Activated T-helper 1 cell treated with anti-CD3 and anti-CD28 coated beads, Interleukin-12 subunit alpha, Interleukin-12 subunit beta, Interleukin-2, Interleukin-4 antibody, amounts not matched to agents 30 ng/mL and 10 ng/mL and 1 ng/mL, durations not matched to agents 14 hours and 24 hours and 36 hours (primary cell): ENCODE results near the gene DMBT1. TPM values are rescaled to one million over a fixed set of nuclear protein-coding genes. Genes with fewer than 3 reads are reported as not detected.
"Not testable (repeated sequence)": the region's sequence is repeated elsewhere in the genome, so short reads cannot be mapped to it uniquely, and the experiment has no call there.

Experiments
- DNase-seq: peaks from one replicate; pipeline ENCODE4 v3.0.0; 2021; ENCODE audit warnings: low spot score
- H3K27ac Mint-ChIP-seq: one replicate; pipeline ENCODE4 v1.8.0; 2021; ENCODE audit warnings: mild to moderate bottlenecking, mixed read lengths
- H3K27me3 Mint-ChIP-seq: one replicate; pipeline ENCODE4 v1.8.0; 2022; ENCODE audit warnings: mild to moderate bottlenecking, moderate library complexity, mixed read lengths; ENCODE audit not compliant: insufficient read depth
- H3K36me3 Mint-ChIP-seq: one replicate; pipeline ENCODE4 v1.8.0; 2021; ENCODE audit warnings: low read depth, mixed read lengths
- H3K4me1 Mint-ChIP-seq: one replicate; pipeline ENCODE4 v1.8.0; 2021; ENCODE audit warnings: low read depth, mixed read lengths
- H3K4me3 Mint-ChIP-seq: one replicate; pipeline ENCODE4 v1.8.0; 2021; ENCODE audit warnings: mild to moderate bottlenecking, moderate library complexity, mixed read lengths
- H3K9me3 Mint-ChIP-seq: one replicate; pipeline ENCODE4 v1.8.0; 2021; ENCODE audit warnings: mixed read lengths
- intact Hi-C: fragments of 100-400 bp; cut with micrococcal nuclease; formaldehyde crosslinking; loops from one replicate; pipeline ENCODE4 v1.15.1; 2024
- total RNA-seq: library from RNA; stranded (reverse); gene quantifications from 2 replicates; pipeline ENCODE4 v1.2.3, GENCODE V29; 2022

The DMBT1 gene
- total RNA-seq, 1 donor from 2014 or later = not detected

GRCh38 chr10:122620961-122621360, 60.4 kb downstream of the DMBT1 start:
- H3K36me3 Mint-ChIP-seq, H3K27me3 Mint-ChIP-seq, DNase-seq, H3K27ac Mint-ChIP-seq, H3K4me3 Mint-ChIP-seq, H3K9me3 Mint-ChIP-seq, intact Hi-C loops, H3K4me1 Mint-ChIP-seq: not testable (repeated sequence)

- no peak for DNase-seq
- H3K27me3 Mint-ChIP-seq = no peaks in the 10 kb centered on the region
- no peak overlapping the region for H3K4me3 Mint-ChIP-seq
- no peaks in the 10 kb centered on the region for H3K4me1 Mint-ChIP-seq
- no peaks in the 10 kb centered on the region for H3K9me3 Mint-ChIP-seq
- no peak overlapping the region for H3K27ac Mint-ChIP-seq
- H3K36me3 Mint-ChIP-seq = no peaks in the 10 kb centered on the region
- intact Hi-C loops = no loop called here
Measured at GRCh38 chr10:122624546-122624945, 64.0 kb downstream of the DMBT1 start.

GRCh38 chr10:122630526-122630925, 70.0 kb downstream of the DMBT1 start:
- Mint-ChIP-seq H3K4me3 (no peak overlapping the region), H3K27ac (no peak overlapping the region), H3K4me1 (no peaks in the 10 kb centered on the region), H3K9me3 (no peaks in the 10 kb centered on the region), H3K36me3 (no peaks in the 10 kb centered on the region), H3K27me3 (peaks cover 2% of the 10 kb centered on the region)
- intact Hi-C loops = no loop called here
- no peak for DNase-seq

GRCh38 chr10:122632031-122632430, 71.5 kb downstream of the DMBT1 start:
- Mint-ChIP-seq H3K4me1 (no peaks in the 10 kb centered on the region), H3K4me3 (no peak overlapping the region), H3K9me3 (no peaks in the 10 kb centered on the region), H3K27ac (no peak overlapping the region), H3K36me3 (no peaks in the 10 kb centered on the region), H3K27me3 (peaks cover 2% of the 10 kb centered on the region)
- intact Hi-C loops = no loop called here
- no peak for DNase-seq

DNA sequence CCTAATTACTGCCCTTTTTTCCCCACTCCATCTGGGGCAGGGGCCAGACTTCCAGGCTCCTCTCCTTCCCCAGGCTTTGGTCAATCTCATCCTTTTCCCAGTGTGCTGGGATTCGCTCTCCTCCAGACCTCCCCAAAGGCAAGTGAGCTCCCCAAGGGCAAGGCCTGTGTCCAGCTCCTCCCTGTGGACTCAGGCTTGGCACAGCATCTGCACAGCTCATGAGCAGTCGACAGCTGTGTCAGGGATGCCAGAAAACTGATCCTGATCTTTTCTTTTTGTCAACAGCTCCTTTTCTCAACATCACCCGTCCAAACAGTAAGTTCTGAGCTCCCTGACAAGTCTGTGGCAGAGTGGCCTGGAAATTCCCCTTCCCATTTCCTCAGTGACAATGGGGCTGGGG, 72.0 kb downstream of the DMBT1 start:
- Mint-ChIP-seq H3K4me1 (no peaks in the 10 kb centered on the region), H3K4me3 (no peak overlapping the region), H3K27ac (no peak overlapping the region), H3K9me3 (no peaks in the 10 kb centered on the region), H3K36me3 (no peaks in the 10 kb centered on the region), H3K27me3 (peaks cover 2% of the 10 kb centered on the region)
- DNase-seq = no peak
- intact Hi-C loops = no loop called here

- no peak overlapping the region for H3K4me3 Mint-ChIP-seq
- intact Hi-C loops = no loop called here
- no peaks in the 10 kb centered on the region for H3K4me1 Mint-ChIP-seq
- no peak for DNase-seq
- H3K27me3 Mint-ChIP-seq = peaks cover 2% of the 10 kb centered on the region
- no peaks in the 10 kb centered on the region for H3K36me3 Mint-ChIP-seq
- no peaks in the 10 kb centered on the region for H3K9me3 Mint-ChIP-seq
- H3K27ac Mint-ChIP-seq = no peak overlapping the region
Measured at GRCh38 chr10:122636953-122637352, 76.4 kb downstream of the DMBT1 start.

DNA sequence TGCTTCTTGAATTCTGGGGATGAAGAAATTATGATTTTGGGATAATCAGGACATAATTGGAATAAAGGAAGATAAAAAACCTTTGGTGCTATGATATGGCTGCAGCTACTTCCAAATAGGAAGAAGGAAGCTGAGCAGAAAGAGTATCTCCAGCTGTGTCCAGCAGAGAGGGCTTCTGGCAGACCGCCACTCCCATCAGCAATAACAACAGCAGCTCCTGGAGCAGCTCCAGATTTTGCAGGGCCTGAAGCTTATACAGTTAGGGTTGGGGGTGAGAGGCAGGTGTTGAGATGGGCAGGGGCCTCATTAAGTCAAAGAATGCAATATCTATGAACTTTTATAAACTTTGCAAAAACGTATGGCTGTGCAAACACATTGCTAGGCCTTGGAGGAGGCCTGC, 76.8 kb downstream of the DMBT1 start:
- Mint-ChIP-seq H3K36me3 (no peaks in the 10 kb centered on the region), H3K27me3 (peaks cover 3% of the 10 kb centered on the region), H3K4me3 (no peak overlapping the region), H3K4me1 (no peaks in the 10 kb centered on the region), H3K9me3 (no peaks in the 10 kb centered on the region), H3K27ac (no peak overlapping the region)
- intact Hi-C loops = no loop called here
- DNase-seq = no peak

- Mint-ChIP-seq H3K27me3 (peaks cover 4% of the 10 kb centered on the region), H3K36me3 (no peaks in the 10 kb centered on the region), H3K9me3 (no peaks in the 10 kb centered on the region), H3K4me3 (no peak overlapping the region), H3K27ac (no peak overlapping the region), H3K4me1 (no peaks in the 10 kb centered on the region)
- intact Hi-C loops = no loop called here
- no peak for DNase-seq
Measured at GRCh38 chr10:122638106-122638505, 77.6 kb downstream of the DMBT1 start.

- Mint-ChIP-seq H3K4me1 (no peaks in the 10 kb centered on the region), H3K36me3 (no peaks in the 10 kb centered on the region), H3K27ac (no peak overlapping the region), H3K9me3 (no peaks in the 10 kb centered on the region), H3K4me3 (no peak overlapping the region), H3K27me3 (peaks cover 2% of the 10 kb centered on the region)
- intact Hi-C loops = no loop called here
- DNase-seq = no peak
Measured at GRCh38 chr10:122639801-122640200, 79.2 kb downstream of the DMBT1 start.

GRCh38 chr10:122640921-122641320, 80.4 kb downstream of the DMBT1 start:
- H3K9me3 Mint-ChIP-seq = no peaks in the 10 kb centered on the region
- no peaks in the 10 kb centered on the region for H3K4me1 Mint-ChIP-seq
- intact Hi-C loops = no loop called here
- no peaks in the 10 kb centered on the region for H3K36me3 Mint-ChIP-seq
- peaks cover 2% of the 10 kb centered on the region for H3K27me3 Mint-ChIP-seq
- no peak overlapping the region for H3K27ac Mint-ChIP-seq
- H3K4me3 Mint-ChIP-seq = no peak overlapping the region
- DNase-seq = no peak

DNA sequence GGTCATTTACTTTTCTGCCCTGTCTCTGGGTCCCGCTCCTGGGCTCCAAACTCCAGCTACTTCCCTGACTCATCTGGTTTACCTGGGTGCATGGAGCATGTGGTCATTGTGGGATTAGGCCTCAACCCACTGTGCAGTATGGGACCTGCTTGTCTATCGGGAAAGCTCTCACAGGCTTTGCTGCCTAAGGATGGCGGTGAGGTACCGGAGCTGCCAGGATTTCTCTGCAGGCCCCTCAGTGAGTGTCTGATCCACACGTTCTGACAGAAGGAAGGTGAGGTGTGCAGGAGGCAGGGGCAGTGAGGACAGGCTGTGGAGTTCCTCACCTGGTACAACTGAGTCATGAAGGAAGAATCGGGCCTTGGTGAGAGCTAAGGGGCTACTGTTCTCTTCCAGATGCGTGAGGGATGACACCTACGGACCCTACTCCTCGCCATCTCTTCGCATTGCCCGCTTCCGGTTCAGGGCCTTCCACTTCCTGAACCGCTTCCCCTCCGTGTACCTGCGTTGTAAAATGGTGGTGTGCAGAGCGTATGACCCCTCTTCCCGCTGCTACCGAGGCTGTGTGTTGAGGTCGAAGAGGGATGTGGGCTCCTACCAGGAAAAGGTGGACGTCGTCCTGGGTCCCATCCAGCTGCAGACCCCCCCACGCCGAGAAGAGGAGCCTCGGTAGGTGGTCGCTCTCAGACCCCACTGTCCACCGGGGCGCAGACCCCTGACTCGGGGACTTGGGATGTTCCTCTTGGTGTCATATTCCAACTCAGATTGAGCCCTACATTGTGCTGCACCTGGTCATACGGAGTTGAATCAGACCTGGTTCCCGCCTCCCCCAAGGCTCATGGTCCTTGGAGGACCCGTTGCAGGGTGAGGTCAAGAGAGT, 82.4 kb downstream of the DMBT1 start:
- intact Hi-C loops = no loop called here
- Mint-ChIP-seq H3K4me3 (no peak overlapping the region), H3K36me3 (no peaks in the 10 kb centered on the region), H3K27ac (no peak overlapping the region), H3K4me1 (no peaks in the 10 kb centered on the region), H3K9me3 (no peaks in the 10 kb centered on the region), H3K27me3 (peaks cover 2% of the 10 kb centered on the region)
- no peak for DNase-seq

- no peaks in the 10 kb centered on the region for H3K4me1 Mint-ChIP-seq
- no peak overlapping the region for H3K4me3 Mint-ChIP-seq
- intact Hi-C loops = no loop called here
- H3K36me3 Mint-ChIP-seq = no peaks in the 10 kb centered on the region
- H3K27me3 Mint-ChIP-seq = peaks cover 2% of the 10 kb centered on the region
- no peaks in the 10 kb centered on the region for H3K9me3 Mint-ChIP-seq
- no peak overlapping the region for H3K27ac Mint-ChIP-seq
- no peak for DNase-seq
Measured at GRCh38 chr10:122643931-122644534, 83.5 kb downstream of the DMBT1 start.

- no peak overlapping the region for H3K4me3 Mint-ChIP-seq
- H3K4me1 Mint-ChIP-seq = no peaks in the 10 kb centered on the region
- peaks cover 8% of the 10 kb centered on the region for H3K27me3 Mint-ChIP-seq
- no peak overlapping the region for H3K27ac Mint-ChIP-seq
- no peaks in the 10 kb centered on the region for H3K9me3 Mint-ChIP-seq
- no peak for DNase-seq
- H3K36me3 Mint-ChIP-seq = no peaks in the 10 kb centered on the region
- intact Hi-C loops = no loop called here
Measured at GRCh38 chr10:122646511-122647382, 86.2 kb downstream of the DMBT1 start.
